ENCODE results near the gene ANGEL2. TPM values are rescaled to one million over a fixed set of nuclear protein-coding genes. Genes with fewer than 3 reads are reported as not detected.
A peak's percentile ranks its signal among the peaks of the same experiment; 100 is the strongest.
"Not testable (repeated sequence)": the region's sequence is repeated elsewhere in the genome, so short reads cannot be mapped to it uniquely, and the experiment has no call there.

The ANGEL2 gene
- total RNA-seq, 1 donor from 2014 or later, result 45.2 TPM

DNA sequence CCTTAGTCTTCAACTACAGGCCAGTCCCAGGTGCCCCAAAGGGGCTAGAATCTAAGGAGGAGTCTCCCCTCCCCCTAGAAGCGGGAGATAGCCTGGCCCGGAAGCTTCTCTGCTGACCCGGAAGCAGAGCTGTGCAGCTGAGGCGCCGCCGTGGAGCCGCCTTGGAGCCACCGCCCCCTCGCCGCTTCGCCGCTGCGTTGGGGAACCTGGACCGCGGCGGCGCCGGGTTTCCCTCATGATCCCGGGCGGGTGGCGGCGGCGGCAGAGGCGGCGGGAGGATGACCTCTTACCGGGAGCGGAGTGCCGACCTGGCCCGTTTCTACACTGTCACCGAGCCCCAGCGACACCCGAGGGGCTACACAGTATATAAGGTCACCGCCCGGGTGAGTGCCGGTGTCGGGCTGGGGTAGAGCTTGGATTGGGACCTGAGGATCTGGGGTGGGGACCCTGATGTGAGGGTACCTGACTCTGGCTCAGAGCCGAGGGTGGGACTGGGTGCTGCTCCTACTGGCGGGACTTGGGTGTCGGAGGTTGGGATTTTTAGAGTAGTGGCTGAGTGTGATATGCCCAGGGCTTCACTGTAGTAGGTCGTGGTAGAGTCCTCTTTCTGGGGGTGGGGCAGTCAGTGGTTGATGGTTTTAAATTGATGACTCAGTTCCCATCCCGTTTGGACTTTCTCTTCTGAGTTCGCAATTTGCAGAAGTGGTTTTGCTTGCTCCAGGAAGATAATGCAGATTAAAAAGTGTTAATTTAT lies 35.6 kb upstream of the ANGEL2 start, which contains the start of gene RPS6KC1:
RPS6KC1 (plus strand) TSS at position 115 of the 754 bp plus-strand sequence; CDS start at position 279, 164 bp downstream.
- Mint-ChIP-seq H3K4me3 (peak within 1 kb of the TSS; percentile 91), H3K36me3 (peaks cover 1% of the 10 kb centered on the region), H3K27ac (peak within 1 kb of the TSS; percentile 80), H3K27me3 (ENCODE audit: low read depth) (peaks cover 13% of the 10 kb centered on the region), H3K4me1 (peaks cover 40% of the 10 kb centered on the region), H3K9me3 (peaks cover 15% of the 10 kb centered on the region)
- peak; percentile 47 to 75 for DNase-seq (ENCODE audit: low spot score in 2 of 2, unreplicated experiment in 2 of 2)
- no peak for TF ChIP-seq CTCF (IDR thresholded peaks at IDR 0.05; ENCODE audit: unreplicated experiment)

GRCh38 chr1:213050745-213051126 lies 35.1 kb upstream of the ANGEL2 start:
- H3K9me3 Mint-ChIP-seq, result peaks cover 15% of the 10 kb centered on the region
- DNase-seq (ENCODE audit: low spot score in 2 of 2, unreplicated experiment in 2 of 2), result no peak
- peaks cover 1% of the 10 kb centered on the region for H3K36me3 Mint-ChIP-seq
- no peak for TF ChIP-seq CTCF (IDR thresholded peaks at IDR 0.05; ENCODE audit: unreplicated experiment)
- H3K27me3 Mint-ChIP-seq (ENCODE audit: low read depth), result peaks cover 13% of the 10 kb centered on the region
- peaks cover 39% of the 10 kb centered on the region for H3K4me1 Mint-ChIP-seq
- H3K27ac Mint-ChIP-seq, result peak overlapping the region; percentile 80
- H3K4me3 Mint-ChIP-seq, result peak overlapping the region; percentile 91

- peaks cover 13% of the 10 kb centered on the region for H3K27me3 Mint-ChIP-seq (ENCODE audit: low read depth)
- DNase-seq (ENCODE audit: low spot score in 2 of 2, unreplicated experiment in 2 of 2), result no peak
- no peak overlapping the region for H3K4me3 Mint-ChIP-seq
- peaks cover 1% of the 10 kb centered on the region for H3K36me3 Mint-ChIP-seq
- TF ChIP-seq CTCF (IDR thresholded peaks at IDR 0.05; ENCODE audit: unreplicated experiment), result no peak
- peaks cover 32% of the 10 kb centered on the region for H3K4me1 Mint-ChIP-seq
- H3K27ac Mint-ChIP-seq, result no peak overlapping the region
- H3K9me3 Mint-ChIP-seq, result peaks cover 15% of the 10 kb centered on the region
Observed at GRCh38 chr1:213049232-213049631, 33.6 kb upstream of the ANGEL2 start.

GRCh38 chr1:213045321-213046226 lies 29.9 kb upstream of the ANGEL2 start:
- DNase-seq (ENCODE audit: low spot score in 2 of 2, unreplicated experiment in 2 of 2); H3K36me3 Mint-ChIP-seq: not testable (repeated sequence)
- Mint-ChIP-seq H3K4me1 (peaks cover 15% of the 10 kb centered on the region), H3K9me3 (peaks cover 15% of the 10 kb centered on the region), H3K27ac (peak overlapping the region; percentile 95), H3K27me3 (ENCODE audit: low read depth) (peaks cover 15% of the 10 kb centered on the region), H3K4me3 (peak overlapping the region; percentile 44)

DNA sequence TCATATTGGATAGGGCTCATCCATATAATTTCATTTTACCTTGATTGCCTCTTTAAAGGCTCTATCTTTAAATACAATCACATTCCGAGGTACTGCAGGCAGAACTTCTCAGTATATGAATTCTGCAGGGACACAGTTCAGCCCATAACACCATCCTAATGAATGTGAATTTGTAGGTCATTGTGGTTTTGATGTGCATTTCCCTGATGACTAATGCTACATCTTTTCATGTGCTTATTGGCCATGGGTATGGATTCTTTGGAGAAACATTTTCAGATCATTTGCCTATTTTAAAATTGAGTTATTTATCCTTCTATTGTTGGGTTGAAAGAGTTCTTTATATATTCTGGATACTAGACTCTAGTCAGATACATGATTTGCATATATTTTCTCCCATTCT lies 25.8 kb upstream of the ANGEL2 start:
- H3K9me3 Mint-ChIP-seq, result no peaks in the 10 kb centered on the region
- DNase-seq (ENCODE audit: low spot score in 2 of 2, unreplicated experiment in 2 of 2), result no peak
- no peaks in the 10 kb centered on the region for H3K36me3 Mint-ChIP-seq
- H3K4me3 Mint-ChIP-seq, result no peak overlapping the region
- H3K27me3 Mint-ChIP-seq (ENCODE audit: low read depth), result peaks cover 2% of the 10 kb centered on the region
- TF ChIP-seq CTCF (IDR thresholded peaks at IDR 0.05; ENCODE audit: unreplicated experiment), result no peak
- peaks cover 16% of the 10 kb centered on the region for H3K4me1 Mint-ChIP-seq
- H3K27ac Mint-ChIP-seq, result no peak overlapping the region

- Mint-ChIP-seq H3K9me3 (peaks cover 4% of the 10 kb centered on the region), H3K4me3 (no peak overlapping the region), H3K36me3 (no peaks in the 10 kb centered on the region), H3K27ac (no peak overlapping the region), H3K27me3 (ENCODE audit: low read depth) (peaks cover 5% of the 10 kb centered on the region), H3K4me1 (peaks cover 16% of the 10 kb centered on the region)
- DNase-seq (ENCODE audit: low spot score in 2 of 2, unreplicated experiment in 2 of 2), result no peak
- no peak for TF ChIP-seq CTCF (IDR thresholded peaks at IDR 0.05; ENCODE audit: unreplicated experiment)
Observed at GRCh38 chr1:213035573-213035972, 19.9 kb upstream of the ANGEL2 start.

Data from mesothelial cell of epicardium (in vitro differentiated cells).